ENCODE data around the gene TBL1X.
"Not testable (repeated sequence)": the region's sequence is repeated elsewhere in the genome, so short reads cannot be mapped to it uniquely, and the experiment has no call there.

TBL1X gene

DNA sequence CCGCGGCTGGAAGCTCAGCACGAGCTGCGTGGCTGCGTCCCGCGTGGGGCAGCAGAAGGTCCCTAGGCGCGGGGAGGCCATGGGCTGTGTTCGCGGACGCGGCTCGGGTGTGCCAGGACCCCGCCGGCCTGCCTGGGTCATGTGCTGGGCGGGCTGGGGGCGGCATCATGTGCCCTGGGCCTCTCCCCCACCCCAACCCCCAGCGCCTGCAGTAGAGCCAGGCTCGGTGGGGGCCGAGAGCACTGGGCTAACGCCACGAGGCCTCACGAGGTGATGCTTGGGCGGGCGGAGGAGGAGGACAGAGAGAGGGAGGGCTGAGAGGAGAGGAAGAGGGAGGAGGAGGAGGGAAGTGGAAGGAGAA is 300.9 kb downstream of the TBL1X start, which contains the start of gene GPR143:
GPR143 (minus strand) TSS at position 111 of the 361 bp plus-strand sequence; CDS start at position 81, 30 bp downstream.
- no peak for DNase-seq (ENCODE audit: low read depth)

DNA sequence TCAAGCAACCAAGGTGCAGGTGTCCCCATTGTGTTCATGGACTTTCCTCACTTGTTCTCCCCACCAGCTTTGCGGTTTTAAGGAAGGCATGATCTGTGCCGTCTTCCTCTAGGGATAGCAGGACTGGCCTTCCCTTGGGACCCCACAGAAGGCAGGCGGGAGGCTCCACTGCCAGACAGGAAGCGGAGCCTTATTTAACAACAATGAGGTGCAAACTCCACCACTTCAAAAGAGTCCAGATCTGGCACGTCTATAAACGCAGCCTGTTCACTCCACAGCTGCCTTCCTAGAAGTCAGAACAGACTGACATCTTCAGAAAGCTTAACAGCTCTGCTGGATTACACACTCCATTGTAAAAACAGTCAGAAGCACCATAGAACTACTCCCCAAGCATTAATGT is 302.5 kb downstream of the TBL1X start:
- no peak for DNase-seq (ENCODE audit: low read depth)

DNA sequence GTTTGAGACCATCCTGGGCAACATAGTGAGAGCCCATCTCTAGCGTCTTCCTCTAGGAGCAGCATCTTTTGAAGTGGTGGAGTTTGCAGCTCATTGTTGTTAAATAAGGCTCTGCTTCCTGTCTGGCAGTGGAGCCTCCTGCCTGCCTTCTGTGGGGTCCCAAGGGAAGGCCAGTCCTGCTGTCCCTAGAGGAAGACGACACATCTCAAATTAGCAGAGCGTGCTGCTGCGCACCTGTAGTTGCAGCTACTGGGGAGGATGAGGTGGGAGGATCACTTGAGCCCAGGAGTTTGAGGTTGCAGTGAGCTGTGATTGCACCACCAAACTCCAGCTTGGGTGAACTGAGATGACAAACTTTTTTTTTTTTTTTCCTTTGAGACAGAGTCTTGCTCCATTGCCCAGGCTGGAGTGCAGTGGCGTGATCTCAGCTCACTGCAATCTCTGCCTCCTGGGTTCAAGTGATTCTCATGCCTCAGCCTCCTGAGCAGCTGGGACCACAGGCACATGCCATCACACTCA is 303.5 kb downstream of the TBL1X start:
- not testable (repeated sequence) for DNase-seq (ENCODE audit: low read depth)

DNA sequence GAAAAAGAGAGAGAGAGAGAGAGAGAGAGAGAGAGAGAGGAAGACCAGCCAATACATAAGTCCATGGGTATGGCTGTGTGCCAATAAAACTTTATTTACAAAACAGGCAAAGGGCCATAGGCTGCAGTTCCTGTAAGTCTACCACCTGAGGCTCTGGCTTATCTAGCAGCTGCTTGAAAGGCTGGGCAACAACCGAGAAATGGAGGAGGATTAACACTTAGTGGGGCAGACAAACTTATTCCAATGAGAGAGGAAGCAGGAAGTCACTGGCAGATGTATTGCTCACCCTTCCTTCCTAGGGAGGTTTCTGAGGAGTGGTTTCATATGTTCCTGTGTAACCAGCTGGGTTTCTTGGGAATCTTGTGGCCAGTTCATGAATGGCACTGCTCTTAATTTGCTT is 305.5 kb downstream of the TBL1X start:
- DNase-seq (ENCODE audit: low read depth) = no peak

DNA sequence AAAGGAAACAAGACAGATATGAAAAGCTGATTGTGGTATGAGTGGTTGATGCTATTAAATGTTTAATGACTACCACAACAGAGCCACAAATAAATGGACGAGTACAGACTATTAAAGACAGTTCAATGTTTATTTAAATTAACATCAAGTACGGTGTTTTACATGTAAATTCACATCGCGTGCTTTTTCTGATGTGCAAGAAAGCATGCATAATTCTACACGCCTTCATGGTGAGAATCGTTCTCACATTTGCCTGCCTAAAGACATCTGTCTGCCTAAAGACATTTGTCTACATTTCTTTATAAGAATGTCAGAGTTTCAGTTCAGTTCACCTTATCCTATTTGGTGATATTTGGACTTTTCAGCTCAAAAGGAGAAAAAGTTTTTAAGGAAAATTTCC is 308.1 kb downstream of the TBL1X start:
- no peak for DNase-seq (ENCODE audit: low read depth)

DNA sequence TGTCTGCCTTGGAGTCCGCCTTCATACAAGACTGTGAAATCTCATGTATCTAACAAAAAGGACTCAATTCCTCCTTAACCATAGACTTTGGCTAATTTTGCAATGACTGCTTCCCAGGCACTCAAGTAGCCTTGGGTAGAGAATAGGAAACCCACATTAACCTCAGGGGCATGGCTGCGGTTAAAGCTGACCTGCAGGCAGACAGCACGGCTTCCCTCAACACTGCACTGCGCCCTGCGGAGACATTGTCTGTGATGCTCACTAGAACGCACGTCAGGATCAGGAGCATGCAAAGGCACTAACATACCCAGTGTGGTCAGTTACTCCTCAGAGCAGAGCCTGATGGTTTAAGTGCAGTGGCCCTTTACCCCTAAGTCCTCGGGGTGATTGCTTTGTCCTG is 311.1 kb downstream of the TBL1X start:
- DNase-seq (ENCODE audit: low read depth) = no peak

DNA sequence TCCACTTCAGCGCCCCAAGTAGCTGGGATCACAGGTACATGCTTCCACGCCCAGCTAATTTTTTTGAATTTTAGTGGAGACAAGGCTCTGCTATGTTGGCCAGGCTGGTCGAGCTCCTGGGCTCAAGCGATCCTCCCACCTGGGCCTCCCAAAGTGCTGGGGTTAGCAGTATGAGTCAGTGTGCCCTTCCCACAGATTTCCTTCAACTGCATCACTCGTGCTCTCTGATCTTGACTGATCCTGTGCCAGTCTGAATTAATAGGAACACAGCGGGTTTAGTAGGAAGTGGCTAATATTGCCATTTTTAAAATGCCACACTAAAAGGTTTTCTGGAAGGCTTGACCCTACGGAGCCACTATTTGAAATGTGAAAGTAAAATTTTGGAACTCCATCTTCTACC is 317.1 kb downstream of the TBL1X start:
- no peak for DNase-seq (ENCODE audit: low read depth)

DNA sequence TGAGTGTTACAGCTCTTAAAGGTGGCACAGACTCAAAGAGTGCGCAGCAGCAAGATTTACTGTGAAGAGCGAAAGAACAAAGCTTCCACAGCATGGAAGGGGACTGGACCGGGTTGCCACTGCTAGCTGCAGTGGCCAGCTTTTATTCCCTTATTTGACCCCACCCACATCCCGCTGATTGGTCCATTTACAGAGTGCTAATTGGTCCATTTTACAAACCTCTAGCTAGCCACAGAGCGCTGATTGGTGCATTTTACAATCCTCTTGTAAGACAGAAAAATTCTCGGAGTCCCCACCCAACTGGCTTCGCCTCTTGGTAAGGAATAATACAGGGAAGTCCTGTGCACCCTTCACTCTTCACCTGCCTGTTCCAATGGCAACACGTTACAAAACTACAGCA is 319.5 kb downstream of the TBL1X start:
- DNase-seq (ENCODE audit: low read depth) = no peak

DNA sequence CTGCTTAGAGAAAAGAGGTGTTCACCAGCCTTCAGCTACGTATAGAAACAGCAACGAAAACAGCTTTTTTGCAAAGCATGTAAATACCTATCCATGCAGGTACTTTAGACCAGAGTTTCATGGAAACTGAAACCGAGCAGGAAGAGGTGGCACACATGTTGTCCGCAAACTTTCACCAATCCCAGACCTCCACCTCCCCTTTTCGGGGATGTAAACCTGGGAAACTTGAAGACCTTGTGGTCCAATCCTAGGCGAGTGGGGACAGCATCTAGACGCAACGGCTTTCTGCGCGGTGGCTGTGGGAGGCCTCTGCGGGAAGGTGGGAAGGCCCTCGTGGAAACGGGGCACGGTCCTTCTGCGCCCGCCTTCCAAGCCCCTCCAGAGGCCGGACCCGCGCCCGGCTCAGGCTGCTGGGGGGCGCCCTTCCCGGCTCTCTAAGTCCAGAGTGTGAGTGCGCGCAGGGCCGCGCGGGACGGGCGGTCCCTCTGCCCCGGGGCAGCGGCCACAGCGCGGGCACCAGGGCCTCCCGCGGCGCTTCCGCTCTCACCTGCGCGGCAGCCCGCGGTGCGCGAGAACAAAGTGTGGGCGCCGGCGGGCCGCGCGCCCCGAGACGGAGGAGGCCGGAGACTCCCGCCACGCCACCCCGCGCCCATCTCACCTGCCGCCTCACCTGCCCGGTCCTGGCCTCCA is 320.5 kb downstream of the TBL1X start:
- no peak for DNase-seq (ENCODE audit: low read depth)

DNA sequence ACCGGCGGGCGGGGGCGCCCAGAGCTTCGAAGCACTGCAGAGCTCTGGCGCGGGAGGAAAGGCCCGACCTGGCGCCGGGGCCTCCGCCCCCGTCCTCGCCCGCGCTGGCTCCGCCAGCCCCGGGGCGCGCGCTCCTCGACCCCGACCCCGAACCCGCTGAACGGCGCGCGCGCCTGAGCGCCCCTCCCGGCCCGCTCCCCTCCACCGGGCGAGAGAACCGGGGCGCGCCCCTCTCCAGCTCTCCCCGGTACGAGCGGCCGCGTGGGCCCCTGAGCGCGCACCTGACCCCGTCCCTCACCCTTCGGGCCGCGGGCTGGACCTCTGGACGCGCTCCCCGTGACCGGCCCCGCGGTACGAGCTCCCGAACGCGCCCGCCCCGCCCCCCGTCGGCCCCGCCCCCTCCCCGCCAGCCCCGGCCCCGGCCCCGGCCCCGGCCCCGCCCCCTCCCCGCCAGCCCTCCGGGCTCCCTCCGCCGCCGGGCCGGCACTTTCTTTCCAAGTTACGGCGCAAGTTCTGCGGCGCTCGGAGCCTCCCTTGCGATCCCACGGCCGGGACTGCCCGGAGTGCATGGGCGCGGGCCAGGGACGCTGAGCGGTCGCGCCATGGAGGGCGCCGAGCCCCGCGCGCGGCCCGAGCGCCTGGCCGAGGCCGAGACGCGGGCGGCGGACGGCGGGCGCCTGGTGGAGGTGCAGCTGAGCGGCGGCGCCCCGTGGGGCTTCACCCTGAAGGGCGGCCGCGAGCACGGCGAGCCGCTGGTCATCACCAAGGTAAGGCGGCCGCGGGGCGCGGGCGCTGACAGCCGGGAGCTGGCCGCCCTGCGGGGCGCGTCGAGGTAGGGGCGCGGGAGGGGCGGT is 321.3 kb downstream of the TBL1X start, which contains the start of gene SHROOM2:
SHROOM2 (plus strand) TSS at position 486 of the 854 bp plus-strand sequence; CDS start at position 603, 117 bp downstream.
- no peak for DNase-seq (ENCODE audit: low read depth)

DNA sequence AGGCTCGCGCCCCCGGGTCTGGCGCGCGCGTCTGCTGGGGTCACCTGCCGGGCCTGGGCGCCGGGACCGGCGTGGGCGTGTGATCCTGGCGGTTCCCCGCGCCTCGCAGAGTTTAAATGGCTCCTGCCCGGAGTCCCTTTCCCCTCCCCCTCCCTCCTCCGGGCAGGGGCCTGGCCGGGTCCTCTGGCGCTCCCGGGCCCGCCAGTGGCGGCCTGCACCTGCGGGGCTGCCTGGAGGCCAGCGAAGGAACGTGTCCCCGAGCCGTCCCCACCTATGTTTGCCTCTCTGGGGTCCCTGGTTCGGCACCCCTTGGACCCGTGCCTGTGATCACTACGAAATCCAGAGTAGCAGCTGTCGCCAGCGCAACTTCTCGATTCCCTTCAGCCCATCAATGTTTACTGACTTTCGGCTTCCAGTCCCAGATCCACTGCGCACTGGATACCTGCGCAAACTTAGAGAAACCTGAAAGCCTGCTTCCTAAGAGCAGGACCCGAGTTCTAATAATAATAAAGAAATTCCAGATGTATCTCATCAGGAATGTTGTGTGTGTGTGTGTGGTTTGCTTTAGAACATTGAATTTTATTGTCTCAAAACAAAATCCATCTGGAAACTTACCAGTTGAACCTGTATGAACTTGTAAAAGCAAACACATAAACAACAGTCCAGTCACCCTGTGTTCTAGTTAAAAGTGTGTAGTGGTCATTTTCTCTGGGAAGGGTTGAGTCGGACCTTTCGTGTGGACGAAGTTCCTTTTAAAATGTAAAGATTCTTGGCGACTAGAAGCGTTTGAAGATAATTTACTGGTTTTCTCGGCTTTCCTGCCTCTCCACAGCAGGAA is 322.2 kb downstream of the TBL1X start:
- DNase-seq (ENCODE audit: low read depth) = no peak

DNA sequence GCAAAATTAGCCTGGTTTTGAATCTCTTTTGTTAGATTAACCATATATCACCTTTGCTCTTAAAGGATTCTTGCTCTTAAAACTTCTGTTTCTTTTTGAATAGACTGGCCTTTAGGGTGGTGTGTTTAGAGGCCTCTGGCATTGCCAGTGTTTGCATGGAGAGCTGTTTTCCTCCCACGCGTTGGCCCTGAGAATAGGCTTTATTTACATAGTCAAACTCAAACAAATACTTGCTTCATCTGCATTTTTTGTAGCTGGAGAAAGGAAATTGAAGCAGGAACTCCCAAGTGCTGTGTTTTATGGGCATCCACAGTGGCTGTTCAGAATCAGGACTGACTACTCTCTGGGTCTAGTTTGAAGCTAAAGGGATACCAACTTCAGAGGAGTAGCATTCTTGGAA is 324.1 kb downstream of the TBL1X start:
- DNase-seq (ENCODE audit: low read depth) = no peak

DNA sequence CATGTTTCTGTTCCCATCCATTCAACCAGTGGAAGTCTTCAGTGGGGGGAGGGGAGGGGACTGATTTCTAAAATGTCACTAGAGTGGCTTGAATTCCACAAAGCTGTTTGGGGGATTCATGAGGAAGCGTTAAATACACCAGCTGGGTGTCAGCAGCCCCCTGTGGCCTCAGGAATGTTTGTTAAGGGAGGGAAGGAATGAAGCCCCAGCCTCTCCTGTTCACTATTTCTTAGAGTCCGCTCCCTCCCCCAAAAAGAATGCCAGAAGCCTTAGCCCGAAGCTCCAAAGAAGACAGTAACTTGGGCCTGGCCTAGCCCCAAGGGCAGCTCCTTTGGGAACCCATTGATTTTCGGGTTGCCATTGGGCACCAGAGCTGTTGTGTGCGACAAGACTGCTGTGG is 324.7 kb downstream of the TBL1X start:
- no peak for DNase-seq (ENCODE audit: low read depth)
